Chondrocyte (in vitro differentiated cells): ENCODE measurements around the gene PLCH2. TPM values are rescaled to one million over a fixed set of nuclear protein-coding genes. Genes with fewer than 3 reads are reported as not detected.

Experiments
- DNase-seq: peaks from one replicate; pipeline ENCODE4 v3.0.0; 2021; ENCODE audit warnings: mixed read lengths, low spot score
- H3K27ac Mint-ChIP-seq: one replicate; pipeline ENCODE4 v1.8.0; 2021; ENCODE audit warnings: mild to moderate bottlenecking, moderate library complexity, mixed read lengths; ENCODE audit not compliant: unreplicated experiment
- H3K27me3 Mint-ChIP-seq: 2 replicates; pipeline ENCODE4 v1.8.0; 2021; ENCODE audit warnings: low read depth, mixed read lengths
- H3K36me3 Mint-ChIP-seq: 2 replicates; pipeline ENCODE4 v1.8.0; 2021; ENCODE audit warnings: low read depth, mixed read lengths
- H3K4me1 Mint-ChIP-seq: 2 replicates; pipeline ENCODE4 v1.8.0; 2021; ENCODE audit warnings: low read depth, mild to moderate bottlenecking, mixed read lengths
- H3K4me3 Mint-ChIP-seq: one replicate; pipeline ENCODE4 v1.8.0; 2021; ENCODE audit warnings: mild to moderate bottlenecking, moderate library complexity, mixed read lengths; ENCODE audit not compliant: unreplicated experiment
- H3K9me3 Mint-ChIP-seq: 2 replicates; pipeline ENCODE4 v1.8.0; 2021; ENCODE audit warnings: low read depth, mixed read lengths
- total RNA-seq: library from RNA; stranded (reverse); gene quantifications from 3 replicates; pipeline ENCODE4 v1.2.1, GENCODE V29; 2021
- TF ChIP-seq, protein P1 (sequence below): fragments of 200-600 bp; sonication (generic); IDR thresholded peaks from 2 replicates; pipeline ENCODE4 v1.5.0; 2021; ENCODE audit warnings: antibody characterized with exemption, mild to moderate bottlenecking, moderate library complexity

PLCH2 gene
- total RNA-seq, 1 donor from 2014 or later, result 2.4 TPM

DNA sequence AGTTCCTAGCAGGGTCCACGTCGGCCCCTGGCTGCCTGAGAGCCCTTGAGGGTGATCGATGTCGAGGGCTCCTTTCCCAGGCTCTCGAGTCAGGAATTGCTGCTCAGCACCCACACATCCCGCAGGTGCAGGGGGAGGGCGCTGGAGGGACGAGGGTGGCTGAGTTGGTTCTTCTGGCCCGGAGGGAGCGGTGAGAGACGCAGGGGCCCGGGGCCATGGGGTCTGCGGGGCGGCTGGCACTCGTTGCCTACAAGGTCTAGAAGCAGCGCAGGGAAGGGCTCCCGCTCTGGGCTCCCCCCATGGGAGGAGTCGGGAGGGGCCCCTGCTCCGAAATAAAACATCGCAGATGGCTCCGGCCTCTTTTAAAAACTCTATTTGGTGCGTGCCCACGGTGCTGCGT lies 32.1 kb downstream of the PLCH2 start:
- H3K4me1 Mint-ChIP-seq, result no peaks in the 10 kb centered on the region
- DNase-seq, result no peak
- no peak overlapping the region for H3K27ac Mint-ChIP-seq
- no peak overlapping the region for H3K4me3 Mint-ChIP-seq
- no peaks in the 10 kb centered on the region for H3K27me3 Mint-ChIP-seq
- TF ChIP-seq, protein P1, sequence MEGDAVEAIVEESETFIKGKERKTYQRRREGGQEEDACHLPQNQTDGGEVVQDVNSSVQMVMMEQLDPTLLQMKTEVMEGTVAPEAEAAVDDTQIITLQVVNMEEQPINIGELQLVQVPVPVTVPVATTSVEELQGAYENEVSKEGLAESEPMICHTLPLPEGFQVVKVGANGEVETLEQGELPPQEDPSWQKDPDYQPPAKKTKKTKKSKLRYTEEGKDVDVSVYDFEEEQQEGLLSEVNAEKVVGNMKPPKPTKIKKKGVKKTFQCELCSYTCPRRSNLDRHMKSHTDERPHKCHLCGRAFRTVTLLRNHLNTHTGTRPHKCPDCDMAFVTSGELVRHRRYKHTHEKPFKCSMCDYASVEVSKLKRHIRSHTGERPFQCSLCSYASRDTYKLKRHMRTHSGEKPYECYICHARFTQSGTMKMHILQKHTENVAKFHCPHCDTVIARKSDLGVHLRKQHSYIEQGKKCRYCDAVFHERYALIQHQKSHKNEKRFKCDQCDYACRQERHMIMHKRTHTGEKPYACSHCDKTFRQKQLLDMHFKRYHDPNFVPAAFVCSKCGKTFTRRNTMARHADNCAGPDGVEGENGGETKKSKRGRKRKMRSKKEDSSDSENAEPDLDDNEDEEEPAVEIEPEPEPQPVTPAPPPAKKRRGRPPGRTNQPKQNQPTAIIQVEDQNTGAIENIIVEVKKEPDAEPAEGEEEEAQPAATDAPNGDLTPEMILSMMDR, result no peak
- no peaks in the 10 kb centered on the region for H3K9me3 Mint-ChIP-seq
- H3K36me3 Mint-ChIP-seq, result peaks cover 9% of the 10 kb centered on the region

DNA sequence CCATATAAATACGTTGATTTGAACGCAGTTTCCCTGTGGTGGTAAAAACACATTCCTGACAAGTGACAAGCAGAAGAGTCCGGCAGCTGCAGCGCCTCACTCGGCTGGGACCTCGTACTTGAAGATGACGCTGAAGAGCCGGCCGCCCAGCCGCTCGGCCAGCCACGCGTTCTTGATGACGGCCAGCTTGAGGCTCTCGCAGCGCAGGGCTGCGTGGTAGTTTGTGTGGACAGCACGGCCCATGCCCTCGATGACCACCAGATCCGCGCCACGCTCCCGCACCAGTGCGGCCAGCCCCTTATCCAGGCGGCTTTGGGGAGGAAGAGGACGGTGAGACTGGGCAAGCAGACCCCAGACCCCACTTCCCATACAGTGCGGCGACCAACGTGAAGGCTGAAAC lies 32.7 kb downstream of the PLCH2 start:
- Mint-ChIP-seq H3K9me3 (no peaks in the 10 kb centered on the region), H3K27me3 (no peaks in the 10 kb centered on the region), H3K4me3 (no peak overlapping the region), H3K36me3 (peaks cover 9% of the 10 kb centered on the region), H3K27ac (no peak overlapping the region), H3K4me1 (no peaks in the 10 kb centered on the region)
- TF ChIP-seq, protein P1, result no peak
- no peak for DNase-seq

DNA sequence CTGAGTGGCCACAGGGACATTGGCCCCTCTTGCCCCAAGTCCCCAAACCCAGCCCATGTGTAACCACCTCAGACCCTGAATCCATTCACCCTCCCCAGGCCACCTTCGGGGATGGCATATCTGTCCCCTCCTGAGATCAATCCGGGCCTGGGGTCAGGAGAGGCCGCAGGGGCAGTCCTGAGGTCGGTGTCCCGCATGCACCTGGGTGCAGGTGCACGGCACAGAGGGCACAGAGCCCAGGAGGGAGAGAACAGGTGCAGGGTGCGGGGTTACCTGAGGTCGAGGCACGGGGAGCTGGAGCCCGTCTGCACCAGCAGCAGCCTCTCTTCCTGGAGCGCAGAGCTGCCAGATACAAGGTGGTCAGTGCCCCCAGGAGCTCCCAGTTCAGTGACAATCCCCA lies 33.5 kb downstream of the PLCH2 start:
- no peaks in the 10 kb centered on the region for H3K27me3 Mint-ChIP-seq
- no peak for DNase-seq

DNA sequence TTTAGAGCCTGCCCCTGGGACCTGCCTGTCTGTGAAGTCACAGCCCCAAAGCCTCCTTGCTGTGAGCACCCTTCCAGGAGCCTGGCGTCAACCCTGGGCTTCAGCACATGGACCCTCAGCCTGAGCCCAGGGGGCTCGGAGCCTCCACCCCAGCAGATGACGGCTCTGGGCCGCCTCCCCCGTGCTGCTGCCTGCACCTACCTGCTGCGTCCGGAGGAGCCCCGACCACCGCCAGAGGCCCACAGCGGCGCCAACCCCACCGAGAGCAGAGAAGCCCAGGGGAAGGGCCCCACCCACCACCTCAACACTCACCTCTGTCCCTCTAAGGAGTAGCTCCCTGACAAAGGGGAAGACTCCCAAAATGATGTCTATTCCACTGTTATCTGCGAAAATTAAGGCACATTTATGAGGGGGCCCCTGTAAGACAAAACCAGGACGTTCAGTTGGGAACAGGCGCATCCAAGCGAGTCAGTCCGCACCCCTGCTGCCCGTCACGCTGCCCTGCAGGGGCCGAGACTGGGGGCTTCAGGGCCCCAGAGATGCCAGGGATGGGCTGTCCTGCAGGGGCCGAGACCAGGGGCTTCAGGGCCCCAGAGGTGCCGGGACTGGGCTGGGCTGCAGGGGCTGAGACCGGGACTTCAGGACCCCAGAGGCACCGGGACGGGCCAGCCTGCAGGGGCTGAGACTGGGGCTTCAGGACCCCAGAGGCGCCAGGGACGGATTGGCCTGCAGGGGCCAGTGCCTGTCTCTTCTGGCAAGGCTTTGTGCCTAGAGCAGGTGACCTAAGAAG lies 34.5 kb downstream of the PLCH2 start:
- no peaks in the 10 kb centered on the region for H3K9me3 Mint-ChIP-seq
- DNase-seq, result no peak
- H3K36me3 Mint-ChIP-seq, result peaks cover 9% of the 10 kb centered on the region
- H3K27me3 Mint-ChIP-seq, result no peaks in the 10 kb centered on the region
- no peaks in the 10 kb centered on the region for H3K4me1 Mint-ChIP-seq
- no peak overlapping the region for H3K27ac Mint-ChIP-seq
- H3K4me3 Mint-ChIP-seq, result no peak overlapping the region
- TF ChIP-seq, protein P1, result no peak

More for the DNA sequence above, 33.5 kb downstream of the PLCH2 start:
- H3K4me3 Mint-ChIP-seq, result no peak overlapping the region
- H3K9me3 Mint-ChIP-seq, result no peaks in the 10 kb centered on the region
- no peaks in the 10 kb centered on the region for H3K4me1 Mint-ChIP-seq
- peaks cover 9% of the 10 kb centered on the region for H3K36me3 Mint-ChIP-seq
- TF ChIP-seq, protein P1, result no peak
- H3K27ac Mint-ChIP-seq, result no peak overlapping the region

DNA sequence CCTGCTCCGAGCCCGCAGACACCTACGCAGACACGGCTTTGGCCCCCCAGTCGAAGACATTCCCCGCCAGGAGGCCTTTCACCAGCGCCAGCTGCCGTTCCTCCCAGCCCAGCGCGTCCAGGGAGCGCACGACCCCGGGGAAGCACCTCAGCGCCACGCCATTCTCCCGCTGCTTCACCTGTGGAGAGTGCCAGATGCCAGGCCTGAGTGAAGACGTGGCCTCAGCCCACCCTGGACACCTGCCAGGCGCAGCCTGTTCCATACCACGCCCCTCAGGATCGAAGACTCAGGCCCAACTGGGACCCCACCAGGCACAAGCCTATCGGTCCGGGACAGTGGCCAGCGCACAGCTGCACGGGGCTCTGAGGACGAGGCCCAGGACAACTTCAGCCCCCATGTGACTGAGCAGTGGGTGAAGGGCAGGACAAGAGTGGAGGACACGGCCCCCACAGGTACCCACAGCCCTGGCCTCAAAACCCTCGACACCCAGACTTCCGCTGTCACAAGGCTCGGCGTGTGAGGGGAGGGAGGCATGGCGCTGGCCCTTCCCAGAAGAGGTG lies 36.9 kb downstream of the PLCH2 start:
- no peak for DNase-seq
- TF ChIP-seq, protein P1, result no peak
- no peaks in the 10 kb centered on the region for H3K9me3 Mint-ChIP-seq
- no peaks in the 10 kb centered on the region for H3K27me3 Mint-ChIP-seq
- no peaks in the 10 kb centered on the region for H3K4me1 Mint-ChIP-seq
- peaks cover 10% of the 10 kb centered on the region for H3K36me3 Mint-ChIP-seq
- no peak overlapping the region for H3K4me3 Mint-ChIP-seq
- H3K27ac Mint-ChIP-seq, result no peak overlapping the region
